ENCODE results near the gene GAL3ST2.
A peak's percentile ranks its signal among the peaks of the same experiment; 100 is the strongest.
"Not testable (repeated sequence)": the region's sequence is repeated elsewhere in the genome, so short reads cannot be mapped to it uniquely, and the experiment has no call there.

GAL3ST2 gene

DNA sequence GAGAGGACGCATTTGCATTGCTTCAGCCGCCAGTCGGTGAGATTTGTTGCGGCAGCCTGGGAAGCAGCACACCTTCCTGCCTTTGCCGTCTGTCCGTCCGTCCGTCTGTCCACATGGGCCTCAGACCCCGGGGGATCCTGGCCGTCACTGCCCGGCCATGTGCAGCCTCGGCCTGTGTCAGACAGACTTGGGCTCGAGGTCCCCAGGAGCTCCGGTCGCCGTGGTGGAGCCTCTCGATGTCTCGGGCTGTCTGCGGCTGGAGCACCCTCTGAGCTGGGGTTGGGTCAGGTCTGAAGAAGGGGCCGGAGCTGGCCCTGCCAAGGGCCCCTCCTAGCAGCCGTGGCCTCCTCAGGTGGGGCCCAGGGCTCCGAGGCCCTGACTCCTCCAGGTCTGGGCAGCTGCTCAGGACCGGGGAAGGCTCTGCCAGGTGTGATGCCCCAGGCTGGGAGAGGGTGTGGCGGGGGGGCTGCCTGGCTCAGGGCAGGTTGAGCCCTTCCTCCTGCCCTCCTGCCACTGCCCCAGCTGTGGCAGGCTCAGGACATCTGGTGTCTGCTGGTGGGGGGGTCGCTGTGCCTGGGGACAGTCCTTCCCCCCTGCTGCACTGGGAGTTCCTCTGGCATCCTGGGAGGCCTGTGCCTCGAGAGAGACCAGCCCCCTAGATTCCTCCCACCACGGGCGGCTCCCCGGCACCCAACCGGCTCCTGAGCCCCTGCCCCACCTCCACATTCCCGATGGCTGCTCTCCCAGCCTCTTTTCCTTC, 44.2 kb downstream of the GAL3ST2 start:
- no peak for DNase-seq (ENCODE audit: low read depth)

DNA sequence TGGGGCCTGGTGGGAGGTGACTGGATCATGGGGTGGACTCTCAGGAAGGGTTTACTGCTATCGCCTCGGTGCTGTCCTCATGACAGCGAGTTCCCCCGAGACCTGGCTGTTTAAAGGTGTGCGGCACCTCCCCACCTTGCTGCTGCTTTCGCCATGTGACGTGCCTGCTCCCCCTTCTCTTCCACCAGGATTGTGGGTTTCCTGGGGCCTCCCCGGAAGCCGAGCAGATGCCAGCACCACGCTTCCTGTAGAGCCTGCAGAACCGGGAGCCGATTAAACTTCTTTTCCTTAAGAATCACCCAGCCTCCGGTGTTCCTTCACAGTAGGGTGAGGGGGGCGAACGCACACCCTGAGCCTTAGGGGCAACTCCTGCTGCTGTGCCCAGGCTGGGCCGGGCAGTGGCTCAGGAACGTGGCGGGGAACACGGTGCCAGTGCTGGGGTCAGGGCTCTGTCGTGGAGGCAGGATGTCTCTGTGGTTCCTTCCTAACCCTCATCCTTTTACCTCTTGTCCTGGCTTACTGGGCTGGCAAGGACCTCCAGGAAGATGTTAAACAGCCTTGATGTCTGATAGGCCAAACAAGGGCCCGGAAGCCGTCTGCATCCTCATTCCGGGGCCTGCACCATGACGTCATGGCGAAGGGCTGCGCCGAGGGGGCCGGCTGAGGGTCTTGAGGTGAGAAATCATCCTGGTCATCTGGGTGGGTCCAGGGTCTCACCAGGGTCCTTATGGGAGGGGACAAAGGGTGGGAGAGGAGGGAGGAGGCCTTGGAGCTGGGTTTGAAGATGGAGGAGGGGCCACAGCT, 45.0 kb downstream of the GAL3ST2 start:
- DNase-seq (ENCODE audit: low read depth) = no peak

DNA sequence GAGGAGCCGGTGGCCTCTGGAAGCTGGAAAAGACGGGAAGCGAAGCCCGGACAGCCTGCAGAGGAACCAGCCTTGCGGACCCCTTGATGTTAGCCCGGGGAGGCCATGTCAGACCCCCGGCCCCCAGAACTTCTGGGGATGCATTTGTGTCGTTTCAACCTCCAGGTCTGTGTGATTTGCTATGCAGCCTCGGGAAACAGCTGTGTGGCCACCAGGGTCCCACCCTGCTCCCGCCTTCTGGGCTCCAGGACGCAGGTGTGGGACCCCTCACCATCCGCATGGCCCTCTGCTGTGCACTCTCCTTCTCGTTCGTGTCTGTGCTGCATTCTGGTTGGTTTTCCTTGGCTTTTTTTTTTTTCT, 45.6 kb downstream of the GAL3ST2 start:
- no peak for DNase-seq (ENCODE audit: low read depth)

DNA sequence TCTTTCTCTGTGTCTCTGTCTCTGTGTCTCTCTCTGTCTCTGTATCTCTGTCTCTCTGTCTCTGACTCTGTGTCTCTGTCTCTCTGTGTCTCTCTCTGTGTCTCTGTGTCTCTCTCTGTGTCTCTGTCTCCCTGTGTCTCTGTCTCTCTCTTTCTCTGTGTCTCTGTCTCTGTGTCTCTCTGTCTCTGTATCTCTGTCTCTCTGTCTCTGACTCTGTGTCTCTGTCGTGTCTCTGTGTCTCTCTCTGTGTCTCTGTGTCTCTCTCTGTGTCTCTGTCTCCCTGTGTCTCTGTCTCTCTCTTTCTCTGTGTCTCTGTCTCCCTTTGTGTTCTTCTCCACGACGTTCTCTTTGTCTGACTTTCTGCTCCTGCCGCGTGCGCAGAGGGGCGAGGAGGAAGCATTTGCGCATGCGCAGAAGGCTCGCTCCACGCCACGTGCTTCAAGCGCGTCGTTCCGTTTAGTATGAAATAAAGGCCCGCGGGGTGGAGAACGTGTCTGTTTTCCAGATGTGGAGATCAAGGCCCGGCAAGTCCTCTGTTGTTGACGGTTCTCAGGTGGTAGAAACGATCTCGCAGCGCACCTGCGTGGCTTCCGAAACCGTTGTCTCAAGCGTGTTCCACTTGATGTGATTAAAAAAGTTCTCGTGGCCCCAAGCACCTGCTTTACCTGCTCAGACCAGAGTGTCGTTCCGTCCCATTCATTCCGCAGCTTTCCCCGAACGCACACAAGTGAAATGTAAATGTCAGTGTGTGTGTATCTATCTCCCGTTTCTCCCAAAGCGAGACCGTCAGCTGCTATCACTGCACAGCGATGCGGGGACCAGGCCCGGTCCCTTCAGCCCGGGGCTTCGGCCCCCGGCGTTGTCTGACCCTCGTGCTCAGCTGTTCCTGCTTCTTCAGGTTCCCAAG, 47.2 kb downstream of the GAL3ST2 start:
- not testable (repeated sequence) for DNase-seq (ENCODE audit: low read depth)

- DNase-seq (ENCODE audit: low read depth) = no peak
Measured at GRCh38 chr2:241827394-241827793, 50.8 kb downstream of the GAL3ST2 start.

- DNase-seq (ENCODE audit: low read depth) = no peak
Measured at GRCh38 chr2:241833101-241833663, 56.6 kb downstream of the GAL3ST2 start.

- DNase-seq (ENCODE audit: low read depth) = not testable (repeated sequence)
Measured at GRCh38 chr2:241833756-241834526, 57.3 kb downstream of the GAL3ST2 start.

DNA sequence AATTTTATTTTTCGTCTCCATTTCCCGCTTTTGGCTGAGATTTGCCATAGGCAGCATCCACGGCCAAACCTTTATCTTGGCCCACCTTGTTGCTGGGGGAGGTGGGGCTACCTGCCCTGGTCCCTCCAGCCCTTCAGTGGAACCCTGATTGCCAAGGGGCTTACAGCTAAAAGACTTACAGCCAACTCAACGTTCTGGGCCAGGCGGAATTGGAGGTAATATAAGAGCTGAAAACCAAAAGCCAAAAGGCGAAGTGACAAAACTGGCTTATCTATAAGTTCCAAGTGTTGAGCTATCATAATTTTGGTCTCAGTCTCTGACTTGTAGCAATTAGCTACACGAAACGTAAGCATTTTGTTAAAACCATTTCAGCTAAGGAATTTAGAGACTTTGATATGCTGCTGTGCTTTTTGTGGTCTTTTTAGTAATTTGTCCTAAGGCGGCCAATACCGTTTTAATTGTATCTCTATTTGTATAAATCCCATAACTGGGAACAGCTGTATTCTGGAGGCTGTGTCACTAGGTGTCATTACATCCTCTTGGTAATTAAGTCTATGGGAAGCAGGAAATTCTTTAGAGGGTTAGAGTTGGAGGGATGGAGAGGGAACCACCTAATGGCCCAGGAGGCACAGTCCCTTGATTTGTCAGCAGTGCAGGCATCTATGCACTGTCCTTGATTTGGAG, 58.0 kb downstream of the GAL3ST2 start:
- no peak for DNase-seq (ENCODE audit: low read depth)

- no peak for DNase-seq (ENCODE audit: low read depth)
Measured at GRCh38 chr2:241835611-241836010, 59.0 kb downstream of the GAL3ST2 start.

- no peak for DNase-seq (ENCODE audit: low read depth)
Measured at GRCh38 chr2:241836292-241836691, 59.7 kb downstream of the GAL3ST2 start.

GRCh38 chr2:241837197-241837965, 60.8 kb downstream of the GAL3ST2 start:
- DNase-seq (ENCODE audit: low read depth) = no peak

- no peak for DNase-seq (ENCODE audit: low read depth)
Measured at GRCh38 chr2:241841181-241842066, 64.8 kb downstream of the GAL3ST2 start.

GRCh38 chr2:241842067-241842415, 65.4 kb downstream of the GAL3ST2 start:
- DNase-seq (ENCODE audit: low read depth) = no peak

- peak; percentile 57 for DNase-seq (ENCODE audit: low read depth)
Measured at GRCh38 chr2:241842620-241843211, 66.1 kb downstream of the GAL3ST2 start.

GRCh38 chr2:241843321-241844065, 66.9 kb downstream of the GAL3ST2 start:
- no peak for DNase-seq (ENCODE audit: low read depth)

- DNase-seq (ENCODE audit: low read depth) = peak; percentile 40
Measured at GRCh38 chr2:241844066-241844728, 67.6 kb downstream of the GAL3ST2 start.

All from CMK (cell line).